ENCODE measurements around the gene KIF23. TPM values are rescaled to one million over a fixed set of nuclear protein-coding genes. Genes with fewer than 3 reads are reported as not detected.
A peak's percentile ranks its signal among the peaks of the same experiment; 100 is the strongest.

The KIF23 gene
- total RNA-seq, 1 donor from 2014 or later: 19.7 TPM

DNA sequence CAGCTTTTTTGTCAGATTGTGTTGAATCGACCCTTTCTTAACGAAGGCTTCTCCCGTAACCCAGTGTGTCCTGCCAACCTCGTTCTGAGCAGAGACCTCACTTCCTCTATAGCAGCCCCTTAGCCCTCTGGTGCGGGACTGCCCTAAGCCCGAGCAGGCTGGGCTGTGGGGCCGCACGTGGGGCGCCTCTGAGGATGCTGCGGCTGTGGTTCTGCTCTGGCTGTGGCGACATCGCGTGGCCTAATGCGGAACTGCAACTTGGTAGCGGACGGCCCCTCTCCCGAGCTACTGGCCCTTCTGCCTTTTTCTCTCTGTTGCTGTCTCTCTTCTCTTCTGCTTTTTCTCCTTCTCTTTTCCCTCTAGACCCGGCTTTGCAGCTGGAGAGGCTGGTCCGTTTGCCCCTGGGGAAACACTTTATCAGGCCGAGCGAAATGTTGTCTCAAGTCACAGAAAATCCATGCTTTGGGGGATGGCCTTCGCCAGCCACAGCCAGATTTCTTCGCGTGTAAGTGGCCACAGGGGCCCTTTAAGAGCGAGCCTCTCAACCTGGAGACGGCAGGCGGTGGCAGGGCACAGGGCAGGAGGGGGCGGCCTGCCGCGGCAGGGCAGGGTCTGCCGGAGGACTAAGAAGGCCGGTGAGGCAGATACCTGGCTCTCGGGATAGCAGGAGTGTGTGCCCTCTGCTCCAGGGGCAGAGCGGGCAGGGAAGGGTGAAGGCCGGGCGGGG is 19.4 kb upstream of the KIF23 start:
- no peak for DNase-seq (ENCODE audit: extremely low read depth, low read depth, low spot score)

DNA sequence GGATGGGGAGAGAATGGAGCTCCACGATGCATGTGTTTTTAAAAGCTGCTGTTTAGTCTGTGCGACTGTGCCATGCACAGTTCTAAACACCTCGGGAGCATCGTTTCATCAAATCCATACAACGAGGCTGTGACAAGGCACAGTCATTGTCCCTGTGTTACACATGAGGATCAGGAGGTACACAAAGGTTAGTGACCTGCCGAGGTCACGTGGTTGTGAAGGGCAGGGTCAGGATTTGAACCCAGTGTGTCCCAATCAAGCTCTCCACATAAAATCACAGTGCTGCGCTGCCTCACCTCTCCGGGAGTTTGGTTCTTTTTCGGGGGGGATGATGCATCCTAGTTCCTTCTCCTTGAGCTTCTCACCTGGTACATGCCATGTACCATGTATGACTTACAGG is 18.7 kb upstream of the KIF23 start:
- no peak for DNase-seq (ENCODE audit: extremely low read depth, low read depth, low spot score)

- DNase-seq (ENCODE audit: extremely low read depth, low read depth, low spot score): no peak
Observed at GRCh38 chr15:69395991-69396390, 18.2 kb upstream of the KIF23 start.

DNA sequence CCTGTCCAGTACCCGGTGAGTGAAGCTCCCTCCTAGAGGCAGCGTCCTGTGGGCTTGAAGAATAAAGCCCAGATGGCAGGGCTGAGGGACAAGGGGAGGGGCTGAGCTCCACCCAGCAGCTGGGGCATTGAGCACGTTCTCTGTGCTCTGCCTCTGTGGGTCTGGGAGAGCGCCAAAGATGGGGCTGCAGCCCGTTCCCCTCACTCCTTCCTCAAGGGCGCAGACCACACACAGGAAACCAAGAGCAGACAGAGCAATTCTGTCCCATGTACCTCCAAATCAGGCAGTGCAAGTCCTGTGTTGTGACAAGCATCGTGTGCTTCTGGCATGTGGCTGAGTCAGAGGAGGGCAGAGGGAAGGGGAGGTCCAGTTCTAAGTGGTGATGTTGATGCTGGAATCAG is 15.7 kb upstream of the KIF23 start:
- DNase-seq (ENCODE audit: extremely low read depth, low read depth, low spot score): no peak

DNA sequence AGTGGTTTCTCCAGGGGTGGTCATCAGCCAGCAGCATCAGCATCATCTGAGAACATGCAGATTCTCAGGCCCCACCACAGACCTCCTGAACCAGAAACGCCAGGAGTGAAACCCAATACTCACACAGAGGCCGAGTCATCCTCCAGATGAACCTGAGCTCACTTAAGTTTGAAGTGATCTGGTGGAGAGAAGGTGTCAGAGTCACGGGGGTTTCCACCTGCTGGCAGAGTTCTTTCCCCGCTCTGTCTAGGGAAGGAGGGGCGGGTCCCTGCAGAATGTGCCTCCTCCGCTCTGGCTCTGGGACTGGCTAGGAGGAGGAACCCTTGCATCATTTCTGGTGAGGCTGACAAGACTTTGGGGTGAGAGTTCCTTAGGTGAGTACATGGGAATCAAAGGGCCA is 13.3 kb upstream of the KIF23 start:
- DNase-seq (ENCODE audit: extremely low read depth, low read depth, low spot score): no peak

GRCh38 chr15:69402816-69403215 is 11.3 kb upstream of the KIF23 start:
- no peak for DNase-seq (ENCODE audit: extremely low read depth, low read depth, low spot score)

GRCh38 chr15:69403594-69403993 is 10.6 kb upstream of the KIF23 start:
- no peak for DNase-seq (ENCODE audit: extremely low read depth, low read depth, low spot score)

- DNase-seq (ENCODE audit: extremely low read depth, low read depth, low spot score): no peak
Observed at GRCh38 chr15:69405110-69405509, 9.0 kb upstream of the KIF23 start.

DNA sequence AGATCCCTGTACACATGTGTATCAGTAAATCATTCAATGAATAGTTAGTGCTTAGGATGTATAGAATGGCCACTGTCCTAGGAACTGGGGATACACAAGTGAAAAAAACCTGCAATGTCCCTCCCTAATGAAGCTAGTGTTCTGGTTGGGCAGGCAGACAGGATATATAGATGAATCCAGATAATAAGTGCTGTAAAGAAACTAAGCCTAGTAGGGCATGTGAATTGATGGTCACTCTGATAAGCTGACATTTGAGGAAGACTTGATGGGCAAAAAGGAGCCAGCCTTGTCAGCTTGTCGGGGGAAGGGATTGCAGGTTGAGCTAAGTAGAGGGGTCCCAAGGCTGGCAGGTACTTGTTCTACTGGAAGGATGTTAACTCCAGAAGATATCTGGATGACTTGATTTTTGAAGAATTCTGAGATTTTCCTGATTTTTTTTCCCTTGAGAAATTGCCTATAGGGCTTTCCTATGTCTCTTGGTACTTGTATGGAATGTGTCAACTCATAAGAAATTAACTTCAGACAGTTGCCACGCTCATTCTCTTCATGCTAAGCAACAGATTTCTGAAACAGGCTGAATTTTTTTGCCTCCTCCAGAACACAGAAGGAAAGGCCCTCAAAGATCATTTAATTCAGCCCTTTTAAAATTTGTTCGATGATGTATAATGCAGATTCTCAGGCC is 6.3 kb upstream of the KIF23 start:
- DNase-seq (ENCODE audit: extremely low read depth, low read depth, low spot score): no peak

- DNase-seq (ENCODE audit: extremely low read depth, low read depth, low spot score): no peak
Observed at GRCh38 chr15:69408841-69409240, 5.3 kb upstream of the KIF23 start.

DNA sequence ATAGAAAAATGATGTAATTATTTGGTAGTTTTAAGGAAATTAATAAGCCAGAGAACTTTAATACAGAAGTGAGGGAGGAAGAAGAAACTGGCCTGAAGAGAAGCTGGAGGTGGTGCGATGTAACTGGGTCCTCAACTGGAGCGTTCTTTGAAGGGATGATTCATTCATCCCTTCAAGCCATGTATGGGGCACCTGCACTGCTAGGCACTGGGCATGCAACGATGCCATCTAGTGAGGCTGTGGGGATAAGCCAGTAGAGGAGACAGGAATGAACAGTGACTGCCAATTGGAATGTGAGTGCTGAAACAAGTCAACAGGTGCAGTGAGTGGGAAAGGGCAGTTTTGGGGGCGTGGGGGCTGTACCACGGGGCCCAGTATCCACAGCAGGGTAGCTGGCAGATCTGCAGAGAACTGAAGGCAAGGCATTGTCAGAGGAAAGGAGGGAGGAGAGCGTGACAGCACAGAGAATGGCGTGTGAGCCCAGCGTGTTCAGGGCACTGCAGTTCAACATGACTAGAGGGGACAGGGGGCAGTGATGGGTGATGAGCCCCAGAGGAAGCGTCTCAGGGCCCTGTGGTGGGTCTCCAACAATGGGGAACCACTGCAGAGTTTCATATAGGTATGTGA is 3.8 kb upstream of the KIF23 start:
- no peak for DNase-seq (ENCODE audit: extremely low read depth, low read depth, low spot score)

- DNase-seq (ENCODE audit: extremely low read depth, low read depth, low spot score): no peak
Observed at GRCh38 chr15:69412274-69412673, 1.9 kb upstream of the KIF23 start.

DNA sequence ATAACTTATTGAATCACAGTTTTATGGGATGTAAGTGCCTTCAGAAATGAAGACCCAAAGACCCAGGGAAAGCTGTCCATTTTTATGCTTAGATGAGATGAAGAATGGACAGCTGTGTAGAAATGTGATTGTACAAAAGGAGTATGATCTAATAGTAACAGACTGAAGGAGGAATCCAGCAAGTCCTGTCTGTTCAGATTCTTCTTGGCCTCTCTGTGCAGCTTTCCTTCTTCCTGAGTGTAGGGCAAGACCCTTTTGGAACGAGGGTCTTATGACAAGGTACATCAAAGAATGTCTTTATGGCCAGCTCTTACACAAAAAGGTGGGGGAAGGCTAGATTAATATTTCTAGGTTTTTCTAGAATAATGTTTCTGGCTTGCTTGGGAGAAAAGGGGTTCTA is 1.4 kb upstream of the KIF23 start:
- DNase-seq (ENCODE audit: extremely low read depth, low read depth, low spot score): no peak

DNA sequence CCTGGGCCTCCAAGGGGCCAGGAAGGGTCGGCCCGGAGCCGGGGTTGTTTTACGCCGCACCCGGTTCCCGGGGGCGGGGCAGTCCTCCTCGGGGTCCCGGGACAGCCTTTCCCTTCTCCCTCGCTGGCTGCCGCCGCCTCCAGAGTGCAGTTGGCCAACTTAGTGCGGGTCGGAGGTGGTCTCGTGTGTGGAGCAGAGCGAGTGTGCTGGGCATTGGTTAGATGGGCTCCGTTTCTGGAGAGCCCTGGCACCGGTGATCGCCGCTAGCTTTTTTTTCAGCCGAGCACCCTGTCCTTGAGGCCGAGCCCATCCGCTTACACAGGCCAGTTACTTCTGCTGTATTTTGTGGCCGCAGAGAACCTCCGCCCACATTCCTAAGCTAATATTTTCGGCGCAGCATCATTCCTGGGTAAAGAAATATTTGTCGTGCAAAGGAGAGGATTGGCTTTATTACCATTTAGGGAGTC is 585 bp downstream of the KIF23 start:
- peak; percentile 52 for DNase-seq (ENCODE audit: extremely low read depth, low read depth, low spot score)

GRCh38 chr15:69415381-69415780 is 1.2 kb downstream of the KIF23 start:
- no peak for DNase-seq (ENCODE audit: extremely low read depth, low read depth, low spot score)

DNA sequence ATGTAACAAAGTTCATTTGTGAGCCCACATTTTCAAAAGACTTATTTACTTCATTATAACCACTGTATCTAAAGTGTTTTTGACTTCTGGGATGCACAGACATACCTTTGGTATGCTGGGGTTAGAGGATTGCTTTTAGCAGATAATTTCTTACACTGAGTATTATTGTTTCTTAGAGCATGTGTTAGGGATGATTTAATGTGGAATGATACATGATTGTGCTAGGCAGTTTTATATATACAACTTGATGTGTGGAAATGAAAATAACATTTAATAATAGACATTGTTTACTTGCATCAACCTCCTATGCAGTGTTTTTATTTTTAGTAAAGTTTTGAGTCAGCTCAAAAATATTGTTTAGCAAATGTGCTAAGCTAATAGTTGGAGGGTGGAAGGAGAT is 3.4 kb downstream of the KIF23 start:
- DNase-seq (ENCODE audit: extremely low read depth, low read depth, low spot score): no peak

DNA sequence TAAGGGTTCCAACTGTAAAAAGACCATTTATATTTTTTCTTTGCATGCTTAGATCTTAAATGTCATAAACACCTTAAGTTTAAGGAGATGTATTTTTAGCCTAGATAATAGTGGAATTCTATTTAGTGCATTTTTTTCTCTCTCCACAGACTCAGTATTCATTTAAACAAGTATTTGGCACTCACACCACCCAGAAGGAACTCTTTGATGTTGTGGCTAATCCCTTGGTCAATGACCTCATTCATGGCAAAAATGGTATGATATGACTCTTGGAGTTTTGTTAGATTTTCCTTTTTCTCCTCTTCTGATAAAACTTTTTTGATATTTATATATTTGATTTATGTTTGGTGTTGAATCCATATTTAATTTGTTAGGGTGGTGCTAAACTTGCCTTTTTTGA is 7.3 kb downstream of the KIF23 start:
- no peak for DNase-seq (ENCODE audit: extremely low read depth, low read depth, low spot score)

- DNase-seq (ENCODE audit: extremely low read depth, low read depth, low spot score): no peak
Observed at GRCh38 chr15:69422336-69422895, 8.3 kb downstream of the KIF23 start.

GRCh38 chr15:69424001-69424400 is 9.9 kb downstream of the KIF23 start:
- no peak for DNase-seq (ENCODE audit: extremely low read depth, low read depth, low spot score)

GRCh38 chr15:69424748-69425413 is 10.7 kb downstream of the KIF23 start:
- no peak for DNase-seq (ENCODE audit: extremely low read depth, low read depth, low spot score)

DNA sequence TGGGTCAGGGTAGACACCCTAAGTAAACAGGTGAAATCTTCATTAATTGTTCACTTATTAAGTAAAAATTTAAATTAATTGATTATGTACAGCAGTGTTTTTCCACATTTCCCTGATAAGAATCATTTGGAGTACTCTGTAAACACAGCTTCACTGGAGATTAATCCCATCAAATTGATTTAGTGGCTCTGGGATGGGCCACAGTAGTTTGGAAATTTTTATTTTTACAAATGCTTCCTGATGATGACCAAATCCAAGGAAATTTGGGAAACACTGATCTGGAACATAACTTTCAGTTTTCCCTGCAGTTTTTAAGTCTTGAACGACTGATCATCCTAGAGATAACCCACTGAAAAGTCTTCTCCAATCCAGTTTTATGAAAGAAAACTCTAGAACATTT is 19.7 kb downstream of the KIF23 start:
- DNase-seq (ENCODE audit: extremely low read depth, low read depth, low spot score): no peak

All from glomerular endothelial cell (primary cell).